Colonic mucosa (tissue), 4 donors: ENCODE results near the gene CDC25C. TPM values are rescaled to one million over a fixed set of nuclear protein-coding genes. Genes with fewer than 3 reads are reported as not detected.

Source experiments
- DNase-seq: peaks from one replicate; pipeline ENCODE4 v3.0.0-alpha.2; 2020
- H3K27ac ChIP-seq: fragments of 200-600 bp; one replicate; pipeline ENCODE4 v1.8.0; 2021
- H3K27me3 ChIP-seq: fragments of 200-600 bp; one replicate; pipeline ENCODE4 v1.8.0; 2021
- H3K36me3 ChIP-seq: fragments of 200-600 bp; one replicate; pipeline ENCODE4 v1.8.0; 2021
- H3K4me1 ChIP-seq: fragments of 200-600 bp; one replicate; pipeline ENCODE4 v1.8.0; 2021; ENCODE audit warnings: mild to moderate bottlenecking
- H3K4me3 ChIP-seq: fragments of 200-600 bp; one replicate; pipeline ENCODE4 v1.8.0; 2021
- H3K9ac ChIP-seq, 2 donors: one replicate each; pipeline ENCODE4 v1.7.0; 2013; ENCODE audit warnings: control low read depth in 2 of 2, low read depth in 2 of 2, low read length in 2 of 2
- H3K9me3 ChIP-seq: fragments of 200-600 bp; one replicate; pipeline ENCODE4 v1.8.0; 2021
- CTCF ChIP-seq: fragments of 200-600 bp; IDR thresholded peaks from one replicate; pipeline ENCODE4 v1.8.0; 2022; ENCODE audit warnings: antibody characterized with exemption, mild to moderate bottlenecking
- intact Hi-C: fragments of 100-400 bp; cut with DNase I; formaldehyde crosslinking; loops from one replicate; pipeline ENCODE4 v1.14.1; 2022
- total RNA-seq, 2 donors: library from RNA; stranded (reverse); fragmentation: NEBNext Ultra II Directional in 1 of 2; extraction: Animal tissue kit (Norgen Biotek cat#: 25700) in 1 of 2; gene quantifications; one replicate each; pipeline ENCODE4 v1.2.1, GENCODE V29; 2021
- donor health status: healthy.
- donor health status: DM: no; HTN: no; CAD: no.
- donor health status: DM: no; HTN: no; CAD: no.

The CDC25C gene
- total RNA-seq, 2 donors from 2014 or later = 4.3 to 10.2 TPM

DNA sequence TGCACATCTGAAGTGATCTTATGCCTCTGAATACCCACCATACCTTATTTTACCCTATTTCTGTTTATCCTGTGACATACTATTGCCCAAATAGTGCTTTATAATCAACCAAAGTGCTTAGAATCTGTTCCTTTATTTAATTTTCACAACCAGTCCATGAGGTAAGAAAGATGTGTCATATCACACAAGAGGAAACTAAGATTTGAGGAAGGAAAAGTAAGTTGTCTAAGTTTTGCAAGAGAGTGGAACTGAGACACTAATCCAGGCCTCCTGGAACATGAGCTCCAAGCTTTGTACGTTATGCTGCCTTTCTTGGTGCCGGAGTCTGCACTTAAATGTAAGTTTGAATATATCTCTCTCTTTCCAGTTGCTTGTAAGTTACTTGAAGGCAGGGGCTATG lies 38.1 kb upstream of the CDC25C start:
- no peaks in the 10 kb centered on the region for H3K36me3 ChIP-seq
- no peak for TF ChIP-seq CTCF
- no peaks in the 10 kb centered on the region for H3K4me1 ChIP-seq
- DNase-seq = no peak
- no peak overlapping the region for H3K27ac ChIP-seq
- intact Hi-C loops = no loop called here
- no peak overlapping the region for H3K4me3 ChIP-seq
- H3K9ac ChIP-seq = no peak overlapping the region
- H3K27me3 ChIP-seq = no peaks in the 10 kb centered on the region
- no peaks in the 10 kb centered on the region for H3K9me3 ChIP-seq

GRCh38 chr5:138369261-138369660 lies 37.7 kb upstream of the CDC25C start:
- intact Hi-C loops = no loop called here
- no peaks in the 10 kb centered on the region for H3K27me3 ChIP-seq
- no peaks in the 10 kb centered on the region for H3K36me3 ChIP-seq
- H3K9me3 ChIP-seq = no peaks in the 10 kb centered on the region
- DNase-seq = no peak
- H3K9ac ChIP-seq = no peak overlapping the region
- no peak overlapping the region for H3K4me3 ChIP-seq
- no peaks in the 10 kb centered on the region for H3K4me1 ChIP-seq
- H3K27ac ChIP-seq = no peak overlapping the region
- TF ChIP-seq CTCF = no peak

- H3K4me1 ChIP-seq = no peaks in the 10 kb centered on the region
Measured at GRCh38 chr5:138366632-138367382, 35.2 kb upstream of the CDC25C start.

DNA sequence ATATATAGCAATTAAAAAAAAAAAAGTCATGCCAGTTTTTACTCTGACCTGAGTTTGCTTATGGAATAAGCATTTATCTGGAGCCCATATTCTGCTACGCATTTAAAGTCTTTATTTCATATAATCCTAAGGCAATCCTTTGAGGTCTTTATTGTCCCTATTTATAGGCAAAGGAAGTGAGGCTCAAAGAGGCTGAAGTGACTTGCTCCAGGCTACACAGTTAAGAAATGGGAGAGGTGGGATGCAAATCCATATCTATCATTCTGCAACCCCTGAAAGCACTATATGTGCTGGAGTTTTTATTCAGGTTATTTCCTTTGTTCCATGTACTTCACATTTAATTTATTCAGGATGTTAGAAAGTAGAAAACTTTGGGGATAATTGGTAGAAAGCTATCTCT lies 33.0 kb upstream of the CDC25C start:
- H3K4me3 ChIP-seq = no peak overlapping the region
- no peaks in the 10 kb centered on the region for H3K9me3 ChIP-seq
- no peak for DNase-seq
- H3K4me1 ChIP-seq = no peaks in the 10 kb centered on the region
- H3K9ac ChIP-seq = no peak overlapping the region
- H3K27ac ChIP-seq = no peak overlapping the region
- H3K36me3 ChIP-seq = no peaks in the 10 kb centered on the region
- no peaks in the 10 kb centered on the region for H3K27me3 ChIP-seq
- intact Hi-C loops = no loop called here
- no peak for TF ChIP-seq CTCF

More at GRCh38 chr5:138366632-138367382, 35.2 kb upstream of the CDC25C start:
- intact Hi-C loops = no loop called here
- no peak overlapping the region for H3K9ac ChIP-seq
- no peaks in the 10 kb centered on the region for H3K27me3 ChIP-seq
- H3K4me3 ChIP-seq = no peak overlapping the region
- no peak overlapping the region for H3K27ac ChIP-seq
- no peaks in the 10 kb centered on the region for H3K9me3 ChIP-seq
- no peak for DNase-seq
- no peak for TF ChIP-seq CTCF
- H3K36me3 ChIP-seq = no peaks in the 10 kb centered on the region

DNA sequence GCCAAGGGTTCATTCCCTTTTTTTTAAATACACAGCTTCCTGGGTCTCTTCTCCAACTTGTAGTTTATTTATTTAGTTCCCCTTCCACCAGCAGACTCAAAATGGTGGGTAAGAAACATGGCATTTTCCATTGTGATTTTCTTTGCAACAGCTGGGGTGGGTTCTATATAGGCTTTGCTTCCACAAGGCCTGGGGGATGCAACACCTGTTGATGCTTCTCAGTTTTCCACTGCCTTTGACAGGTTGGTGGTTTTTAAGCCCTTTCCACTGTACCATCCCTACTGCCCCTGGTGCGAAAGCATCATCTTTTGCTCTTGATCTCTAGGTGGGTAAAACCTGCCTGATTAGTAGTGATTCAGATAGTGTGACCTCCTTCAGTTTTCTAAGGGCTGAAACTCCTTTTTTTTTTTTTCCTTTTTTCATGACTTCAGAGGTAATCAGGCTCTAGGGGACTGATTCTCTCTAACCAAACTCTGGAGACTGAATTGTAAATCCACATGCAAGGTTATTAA lies 29.4 kb upstream of the CDC25C start:
- no peak for TF ChIP-seq CTCF
- Histone ChIP-seq H3K4me3 (no peak overlapping the region), H3K4me1 (no peaks in the 10 kb centered on the region), H3K9me3 (no peaks in the 10 kb centered on the region), H3K9ac (no peak overlapping the region), H3K27me3 (no peaks in the 10 kb centered on the region), H3K27ac (no peak overlapping the region), H3K36me3 (no peaks in the 10 kb centered on the region)
- intact Hi-C loops = no loop called here
- DNase-seq = no peak
